GM18861 (cell line): ENCODE results near the gene SEZ6.
"Not testable (repeated sequence)": the region's sequence is repeated elsewhere in the genome, so short reads cannot be mapped to it uniquely, and the experiment has no call there.

Experiments
- ATAC-seq: cut with Tn5 transposase; IDR thresholded peaks from one replicate; pipeline ENCODE4 v1.9.1; 2021; ENCODE audit not compliant: unreplicated experiment

SEZ6 gene

GRCh38 chr17:28940142-28940541, 65.7 kb downstream of the SEZ6 start:
- ATAC-seq, result no peak

DNA sequence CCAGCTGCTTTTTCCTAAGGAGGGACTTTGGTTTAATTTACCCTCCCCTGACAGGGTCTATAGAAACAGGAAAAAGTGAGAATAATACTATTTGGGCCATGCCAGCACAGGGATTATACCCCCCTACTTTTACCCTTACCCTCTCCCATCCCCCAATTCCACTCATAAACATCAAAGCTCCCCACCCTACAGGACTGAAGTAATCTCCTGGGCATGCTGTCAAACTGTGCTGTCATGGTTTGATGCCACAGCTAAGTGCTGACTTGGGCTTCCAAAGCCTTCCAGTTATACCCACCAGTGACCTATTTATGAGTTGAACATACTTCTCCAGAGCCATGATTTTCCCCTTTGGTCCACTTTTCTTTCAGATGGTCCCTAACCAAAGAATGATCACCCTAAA, 67.3 kb downstream of the SEZ6 start:
- no peak for ATAC-seq

DNA sequence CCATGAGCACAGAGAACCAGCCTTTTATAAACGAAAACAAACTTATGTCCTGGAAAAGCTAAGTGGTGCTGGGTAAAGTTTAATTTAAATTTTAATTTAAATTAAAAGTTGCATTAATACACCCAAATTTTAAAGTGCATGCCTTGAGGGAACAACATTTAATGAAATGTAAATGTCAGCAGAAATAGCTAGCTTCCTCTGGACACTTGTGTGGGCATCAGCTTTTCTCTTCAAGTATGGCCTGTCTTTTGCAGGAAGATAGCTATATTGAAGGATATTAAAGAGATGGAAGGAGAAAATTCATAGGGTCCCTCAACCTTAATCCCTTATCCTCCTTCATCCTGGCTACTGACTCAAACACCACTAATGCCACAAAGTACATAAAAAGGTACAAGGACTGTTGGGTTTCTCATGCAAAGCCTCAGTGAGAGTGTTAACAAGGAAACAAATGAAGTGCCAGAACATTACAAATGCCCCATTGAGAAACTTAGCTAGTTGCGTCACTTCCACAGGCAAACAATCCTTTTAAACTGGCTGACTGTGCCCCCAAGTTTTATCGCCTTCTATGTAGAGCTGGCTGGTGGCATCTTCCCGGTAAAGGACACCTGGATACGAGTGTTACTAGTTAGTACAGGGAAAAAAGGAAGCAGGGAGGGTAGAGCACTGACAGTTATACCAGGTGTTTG, 68.6 kb downstream of the SEZ6 start:
- ATAC-seq, result no peak

- ATAC-seq, result no peak
These were observed 69.9 kb downstream of the SEZ6 start for GRCh38 chr17:28935744-28936460.

DNA sequence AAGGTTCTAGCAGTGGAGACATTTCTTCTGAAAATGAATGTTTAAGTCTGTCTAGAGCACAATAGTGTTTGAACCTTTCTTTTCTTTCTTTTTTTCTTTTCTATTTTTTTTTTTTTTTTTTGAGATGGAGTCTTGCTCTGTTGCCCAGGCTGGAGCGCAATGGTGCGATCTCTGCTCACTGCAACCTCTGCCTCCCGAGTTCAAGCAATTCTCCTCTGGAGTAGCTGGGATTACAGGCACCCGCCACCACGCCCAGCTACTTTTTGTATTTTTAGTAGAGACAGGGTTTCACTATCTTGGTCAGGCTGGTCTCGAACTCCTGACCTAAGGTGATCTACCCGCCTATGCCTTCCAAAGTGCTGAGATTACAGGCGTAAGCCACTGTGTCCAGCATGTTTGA, 71.3 kb downstream of the SEZ6 start:
- not testable (repeated sequence) for ATAC-seq

DNA sequence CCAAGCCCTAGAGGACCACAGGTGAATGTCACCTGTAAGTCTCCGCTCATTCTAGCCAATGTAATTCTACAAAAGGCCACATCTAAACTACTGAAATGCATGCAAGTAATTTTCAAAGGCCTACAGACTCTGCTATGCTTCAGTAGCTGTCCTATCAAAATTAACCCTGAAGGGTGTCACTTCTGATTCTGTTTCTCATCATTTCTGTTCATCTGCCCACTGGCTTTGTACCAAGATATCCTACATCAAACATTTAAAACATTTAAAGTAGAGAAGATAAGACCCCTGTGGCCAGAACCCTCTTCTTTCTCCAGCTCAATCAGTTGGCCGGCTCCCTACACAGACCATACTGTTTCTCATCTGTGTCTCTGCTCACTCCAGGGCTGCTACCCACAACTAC, 76.0 kb downstream of the SEZ6 start:
- no peak for ATAC-seq

GRCh38 chr17:28928061-28928460, 77.8 kb downstream of the SEZ6 start:
- ATAC-seq, result no peak

DNA sequence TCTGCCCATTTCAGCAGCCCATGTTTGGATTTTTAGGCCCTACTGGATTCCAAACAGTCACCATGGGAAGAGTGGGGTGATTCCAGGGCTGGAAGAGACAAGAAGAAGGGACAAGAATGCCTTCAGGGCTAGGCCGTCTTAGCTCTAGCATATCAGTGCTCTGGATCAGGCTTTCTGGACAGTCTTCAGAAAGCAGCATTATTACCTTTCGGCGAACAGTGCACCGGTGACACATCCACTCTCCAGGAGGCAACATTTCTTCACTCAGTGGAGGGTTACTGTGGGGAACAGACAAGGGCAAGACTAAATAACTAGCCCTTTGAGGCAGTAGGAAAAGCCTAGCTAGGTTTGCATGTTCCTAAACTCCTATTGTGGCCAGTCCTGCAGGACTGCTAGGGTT, 79.0 kb downstream of the SEZ6 start:
- no peak for ATAC-seq

DNA sequence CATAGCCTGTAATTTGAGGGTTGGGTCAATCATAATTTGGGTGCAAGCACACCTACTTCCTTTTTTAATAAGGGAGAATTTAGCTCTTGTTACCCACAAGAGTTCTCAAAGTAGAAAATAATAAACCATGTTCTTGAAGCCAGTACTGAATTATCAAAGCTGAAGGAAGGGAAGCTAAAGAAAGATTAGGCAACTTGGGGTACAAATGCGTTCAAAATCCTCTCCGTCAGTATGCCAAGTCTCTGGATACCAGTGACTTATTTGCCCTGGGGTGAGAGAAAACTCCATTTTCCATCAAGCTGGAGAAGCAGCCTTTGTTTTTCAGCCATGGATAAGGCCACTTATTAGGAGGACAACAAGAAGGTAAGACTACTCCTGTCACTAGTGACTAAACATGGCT, 79.5 kb downstream of the SEZ6 start:
- no peak for ATAC-seq

DNA sequence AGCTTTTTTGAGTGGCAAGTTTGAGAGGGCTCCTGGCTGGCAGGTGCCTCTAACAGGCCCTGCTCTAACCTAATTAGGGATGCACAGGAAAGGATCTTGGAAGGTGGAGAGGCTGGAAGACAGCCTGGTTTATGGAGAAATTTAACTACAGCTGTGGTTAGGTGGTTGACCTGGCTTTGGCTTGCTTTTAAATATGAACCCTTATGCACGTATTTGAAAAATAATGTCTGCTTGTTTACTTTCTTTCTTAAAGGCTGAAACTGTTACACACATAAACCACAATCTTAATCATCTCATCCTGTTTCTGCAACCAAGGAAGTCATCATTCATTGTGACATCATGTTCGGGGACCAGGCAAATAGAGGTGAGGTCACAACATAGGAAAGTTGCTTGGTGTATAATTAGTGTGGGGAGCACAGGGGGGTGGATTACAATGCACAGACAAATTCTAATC, 79.9 kb downstream of the SEZ6 start:
- ATAC-seq, result no peak

DNA sequence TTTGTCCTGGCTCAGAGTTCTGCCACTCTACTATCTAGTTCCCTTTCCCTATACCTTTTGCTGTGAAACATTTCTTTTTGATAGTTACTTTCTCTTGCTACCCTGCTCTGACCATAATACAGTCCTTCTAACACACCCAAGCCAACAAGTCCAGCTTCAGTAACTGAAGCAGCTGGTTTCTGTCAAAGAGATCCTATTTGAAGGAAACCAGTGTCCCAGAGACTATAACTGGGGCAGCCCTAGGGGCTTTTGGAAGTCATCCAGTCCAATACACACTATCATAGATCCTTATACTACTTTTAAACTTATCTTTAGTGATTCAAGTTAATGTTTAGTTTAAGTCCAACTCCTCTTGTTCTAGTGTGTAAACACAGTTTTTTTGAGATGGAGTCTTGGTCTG, 85.6 kb downstream of the SEZ6 start:
- no peak for ATAC-seq

- no peak for ATAC-seq
These were observed 87.5 kb downstream of the SEZ6 start for GRCh38 chr17:28918295-28918694.

DNA sequence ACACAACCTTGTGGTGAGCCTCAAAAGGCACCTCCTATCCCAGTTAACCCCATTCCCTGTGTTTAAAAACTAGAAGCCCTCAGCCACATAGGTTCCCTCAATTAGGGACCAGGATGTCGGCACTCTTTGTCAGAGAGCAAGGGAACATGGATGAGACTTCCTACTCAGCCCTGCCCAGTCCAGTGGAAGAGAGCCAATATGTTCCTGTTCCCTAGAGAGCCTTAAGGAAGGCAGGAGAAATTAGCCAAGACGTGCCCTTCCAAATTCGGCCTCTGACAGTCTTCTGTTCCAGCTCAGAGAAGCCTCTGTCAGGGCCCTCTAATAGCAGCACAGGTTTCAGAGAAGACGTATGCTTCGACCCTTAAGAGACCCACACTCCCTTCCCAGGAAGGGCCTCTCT, 88.4 kb downstream of the SEZ6 start:
- no peak for ATAC-seq

DNA sequence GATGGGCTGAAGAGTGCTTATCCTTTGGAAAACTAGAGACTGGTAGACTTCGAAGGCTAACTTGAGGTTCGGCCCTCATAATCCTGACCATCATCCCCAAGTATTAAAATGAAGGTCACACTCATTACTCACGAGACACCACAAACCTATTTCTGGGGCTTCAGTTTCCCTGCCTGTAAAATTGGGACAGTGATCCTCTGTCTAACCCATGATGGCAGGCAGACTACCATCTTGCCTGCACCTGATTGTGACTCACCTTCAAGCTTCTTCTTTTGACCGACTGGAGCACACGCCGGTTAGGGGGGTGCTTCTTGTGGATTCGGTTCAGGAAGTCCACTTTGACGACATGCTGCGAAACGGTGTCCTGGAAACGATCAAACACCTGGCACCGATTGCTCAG, 88.8 kb downstream of the SEZ6 start:
- no peak for ATAC-seq

DNA sequence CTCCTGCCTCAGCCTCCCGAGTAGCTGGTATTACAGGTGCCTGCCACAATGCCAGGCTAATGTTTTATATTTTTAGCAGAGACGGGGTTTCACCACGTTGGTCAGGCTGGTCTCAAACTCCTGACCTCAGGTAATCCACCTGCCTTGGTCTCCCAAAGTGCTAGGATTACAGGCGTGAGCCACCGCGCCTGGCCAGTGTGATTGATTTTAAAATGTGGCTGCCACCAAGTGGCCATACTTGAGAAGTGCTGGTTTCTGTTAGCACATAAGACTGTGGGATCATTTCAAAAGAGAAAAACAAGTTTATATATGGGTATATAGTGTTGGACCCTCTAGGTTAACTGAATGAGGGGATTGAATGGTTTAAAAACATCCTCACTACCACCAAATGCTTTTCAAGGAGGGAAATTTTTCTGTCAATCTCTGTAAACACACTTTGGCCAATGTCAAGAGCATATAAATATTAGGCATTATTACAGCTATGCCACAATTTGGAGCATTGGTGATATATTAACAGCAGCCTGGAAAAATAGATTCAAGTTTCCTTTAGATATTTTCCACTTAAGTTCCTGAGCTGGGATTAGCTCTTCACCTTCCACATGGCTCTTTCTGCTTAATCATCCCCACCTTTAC, 89.4 kb downstream of the SEZ6 start:
- ATAC-seq, result no peak

- no peak for ATAC-seq
These were observed 92.9 kb downstream of the SEZ6 start for GRCh38 chr17:28912938-28913333.

GRCh38 chr17:28912281-28912937, 93.4 kb downstream of the SEZ6 start:
- no peak for ATAC-seq

DNA sequence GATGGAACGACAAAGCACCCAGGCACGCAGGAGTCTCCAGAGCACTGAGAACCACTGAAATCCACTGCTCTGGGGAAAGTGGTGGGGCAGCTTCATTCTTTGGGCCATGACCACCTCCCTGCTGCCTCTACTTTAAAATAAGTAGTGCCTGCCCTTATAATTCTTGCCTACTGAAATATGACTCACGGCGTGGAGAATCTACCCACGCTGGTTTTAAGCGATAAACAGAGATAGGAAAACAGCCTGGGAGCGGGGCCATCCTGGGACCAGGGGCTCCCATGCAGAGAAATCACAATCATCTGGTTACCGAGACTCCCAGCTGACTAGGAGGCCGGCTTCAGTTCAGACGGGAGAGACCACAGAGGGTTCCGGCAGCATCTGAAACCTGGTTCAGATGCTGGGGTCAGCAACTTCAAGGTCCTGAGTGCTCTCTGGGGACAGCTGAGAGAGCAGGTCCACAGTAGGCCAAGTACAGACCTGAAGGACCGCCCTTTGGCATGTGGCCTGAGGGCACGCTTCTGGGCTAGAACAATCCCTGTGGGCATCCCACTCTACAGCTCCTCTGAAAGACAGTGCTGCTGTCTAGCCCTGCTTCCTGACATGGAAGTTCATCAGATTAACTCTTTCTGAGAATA, 94.3 kb downstream of the SEZ6 start:
- no peak for ATAC-seq

DNA sequence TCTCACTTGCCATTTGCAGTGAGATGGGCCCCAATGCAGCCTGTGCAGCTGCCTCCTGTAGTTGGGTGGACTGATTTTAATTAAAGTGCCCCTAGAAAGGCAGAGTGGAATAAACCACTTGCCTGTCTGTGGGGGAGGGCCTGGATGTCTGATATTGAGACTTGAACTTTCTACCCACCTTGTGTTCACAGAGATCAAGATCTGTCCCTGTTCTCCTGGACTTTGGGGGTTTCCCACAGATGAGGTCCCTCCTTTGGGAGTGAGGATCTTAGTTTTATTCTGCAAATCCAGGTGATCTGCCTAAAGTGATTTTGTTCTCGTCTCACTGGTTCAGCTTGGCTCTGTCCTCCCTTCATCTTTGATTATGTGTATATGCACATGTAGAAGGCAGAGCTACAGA, 95.3 kb downstream of the SEZ6 start:
- no peak for ATAC-seq

DNA sequence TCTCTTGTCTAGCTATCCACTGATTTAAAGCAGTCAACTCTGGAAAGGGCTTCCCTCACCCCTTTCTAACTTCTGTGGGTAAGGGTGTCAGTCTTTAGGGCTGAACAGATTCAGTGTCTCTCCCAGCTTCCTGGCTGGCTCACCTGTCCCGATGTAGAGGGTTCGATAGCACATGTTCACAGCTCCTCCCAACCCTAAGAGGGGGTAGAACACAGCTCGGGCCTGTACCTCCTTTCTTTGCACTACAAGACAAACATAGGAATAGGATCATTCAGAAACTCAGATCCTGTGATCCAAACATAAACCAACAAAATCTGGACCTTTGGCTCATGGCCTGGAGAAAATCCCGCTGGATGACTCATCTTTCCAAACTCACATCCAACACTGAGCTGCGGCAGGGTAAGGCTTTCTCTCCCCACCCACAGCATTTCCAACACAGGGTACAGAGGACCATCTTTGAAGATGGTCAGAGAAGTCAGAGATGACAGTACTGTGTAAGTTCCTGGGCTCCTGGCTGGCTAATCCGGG, 97.1 kb downstream of the SEZ6 start:
- ATAC-seq, result no peak
